Fibroblast of skin of left quadriceps (primary cell): ENCODE results near the gene SLC6A13.
"Not testable (repeated sequence)": the region's sequence is repeated elsewhere in the genome, so short reads cannot be mapped to it uniquely, and the experiment has no call there.

Experiments
- DNase-seq, 2 experiments: peaks; one replicate each; pipeline ENCODE4 v3.0.0-alpha.2; 2013; ENCODE audit warnings: low read depth in 2 of 2

SLC6A13 gene

GRCh38 chr12:262817-263216 lies at the start of gene SLC6A13:
SLC6A13 (minus strand) TSS chr12:262836; CDS start chr12:260052, 2,784 bp downstream.
- no peak for DNase-seq

GRCh38 chr12:308511-308910 lies 45.9 kb upstream of the SLC6A13 start:
- DNase-seq: no peak

GRCh38 chr12:307406-307805 lies 44.8 kb upstream of the SLC6A13 start:
- no peak for DNase-seq

GRCh38 chr12:304805-305204 lies 42.2 kb upstream of the SLC6A13 start:
- DNase-seq: no peak

- not testable (repeated sequence) for DNase-seq
These were observed 40.1 kb upstream of the SLC6A13 start for GRCh38 chr12:302766-303165.

- not testable (repeated sequence) for DNase-seq
These were observed 37.5 kb upstream of the SLC6A13 start for GRCh38 chr12:300166-300565.

GRCh38 chr12:299511-299910 lies 36.9 kb upstream of the SLC6A13 start:
- not testable (repeated sequence) for DNase-seq

GRCh38 chr12:298059-298458 lies 35.4 kb upstream of the SLC6A13 start:
- DNase-seq: not testable (repeated sequence)

GRCh38 chr12:295132-295531 lies 32.5 kb upstream of the SLC6A13 start:
- no peak for DNase-seq

GRCh38 chr12:293199-293598 lies 30.6 kb upstream of the SLC6A13 start:
- no peak for DNase-seq

- DNase-seq: no peak
These were observed 29.6 kb upstream of the SLC6A13 start for GRCh38 chr12:292186-292585.

- no peak for DNase-seq
These were observed 28.6 kb upstream of the SLC6A13 start for GRCh38 chr12:291153-291723.

GRCh38 chr12:288687-289086 lies 26.1 kb upstream of the SLC6A13 start:
- DNase-seq: peak in 1 of 2 experiments; percentile 4

- no peak for DNase-seq
These were observed 24.1 kb upstream of the SLC6A13 start for GRCh38 chr12:286531-287300.

- DNase-seq: no peak
These were observed 15.4 kb upstream of the SLC6A13 start for GRCh38 chr12:278046-278445.

GRCh38 chr12:275812-276211 lies 13.2 kb upstream of the SLC6A13 start:
- no peak for DNase-seq

GRCh38 chr12:273382-273781 lies 10.7 kb upstream of the SLC6A13 start:
- DNase-seq: no peak

GRCh38 chr12:272942-273341 lies 10.3 kb upstream of the SLC6A13 start:
- DNase-seq: no peak

GRCh38 chr12:271161-271560 lies 8.5 kb upstream of the SLC6A13 start:
- no peak for DNase-seq

- no peak for DNase-seq
These were observed 6.6 kb upstream of the SLC6A13 start for GRCh38 chr12:269191-269590.

- no peak for DNase-seq
These were observed 5.8 kb upstream of the SLC6A13 start for GRCh38 chr12:268483-268840.

GRCh38 chr12:267581-268482 lies 5.2 kb upstream of the SLC6A13 start:
- DNase-seq: no peak

GRCh38 chr12:265096-265495 lies 2.5 kb upstream of the SLC6A13 start:
- no peak for DNase-seq
